Heart left ventricle (tissue), 16 donors: ENCODE data around the gene TMEM11. TPM values are rescaled to one million over a fixed set of nuclear protein-coding genes. Genes with fewer than 3 reads are reported as not detected.
A peak's percentile ranks its signal among the peaks of the same experiment; 100 is the strongest.

Source experiments
- ATAC-seq, 4 donors: fragments of 200-7000 bp; cut with Tn5 transposase; one replicate each; pipeline ENCODE4 v1.9.1; 2020 to 2022; ENCODE audit warnings: moderate library complexity in 4 of 4, mild to moderate bottlenecking in 3 of 4, moderate number of reproducible peaks in 1 of 4
- DNase-seq, 5 donors: peaks; one replicate each; pipeline ENCODE4 v3.0.0-alpha.2; 2020
- H3K27ac ChIP-seq, 12 donors: fragments of 200-600 bp; sonication (generic) in 4 of 12; one replicate each; pipeline versions ENCODE4 v1.5.0 to v1.8.0; 2016 to 2022; ENCODE audit warnings: mild to moderate bottlenecking in 2 of 12
- H3K27me3 ChIP-seq, 9 donors: fragments of 200-600 bp; sonication (generic) in 2 of 9; one replicate each; pipeline versions ENCODE4 v1.5.1 to v1.8.0; 2016 to 2022; ENCODE audit warnings: mild to moderate bottlenecking in 3 of 9
- H3K36me3 ChIP-seq, 9 donors: fragments of 200-600 bp; sonication (generic) in 2 of 9; one replicate each; pipeline versions ENCODE4 v1.5.0 to v1.8.0; 2018 to 2022; ENCODE audit warnings: mild to moderate bottlenecking in 2 of 9
- H3K4me1 ChIP-seq, 12 donors: fragments of 200-600 bp; sonication (generic) in 4 of 12; one replicate each; pipeline versions ENCODE4 v1.5.0 to v1.8.0; 2016 to 2022; ENCODE audit warnings: mild to moderate bottlenecking in 3 of 12
- H3K4me3 ChIP-seq, 12 donors: fragments of 200-600 bp; sonication (generic) in 4 of 12; one replicate each; pipeline versions ENCODE4 v1.5.0 to v1.8.0; 2017 to 2022; ENCODE audit warnings: mild to moderate bottlenecking in 9 of 12, moderate library complexity in 4 of 12
- H3K9me3 ChIP-seq, 12 donors: fragments of 200-600 bp; sonication (generic) in 4 of 12; one replicate each; pipeline versions ENCODE4 v1.5.0 to v1.8.0; 2016 to 2022; ENCODE audit warnings: mild to moderate bottlenecking in 1 of 12
- CTCF ChIP-seq, 12 donors: fragments of 200-600 bp; sonication (generic) in 4 of 12; IDR thresholded peaks; one replicate each; pipeline versions ENCODE4 v1.5.0 to v1.8.0; 2018 to 2022; ENCODE audit warnings: antibody characterized with exemption in 12 of 12, mild to moderate bottlenecking in 5 of 12
- POLR2A ChIP-seq, 2 donors: fragments of 450-650 bp; IDR thresholded peaks; one replicate each; pipeline ENCODE4 v1.6.1; 2017; ENCODE audit warnings: antibody characterized with exemption in 2 of 2, mild to moderate bottlenecking in 2 of 2, moderate library complexity in 2 of 2
- WGBS, 4 donors: extraction: QIAGEN DNeasy Blood & Tissue Kit in 2 of 4; methylation state at CpG; one replicate each; pipeline versions ENCODE4 v1.1.5 to v1.1.7; 2013 to 2018; 5-methylcytosine and 5-hydroxymethylcytosine counted together
- intact Hi-C, 10 donors: fragments of 100-400 bp; cut with DNase I; formaldehyde crosslinking; loops; one replicate each; pipeline versions ENCODE4 v1.11.1 to v1.14.2; 2022
- polyA plus RNA-seq, 2 donors: library from polyadenylated mRNA; stranded (reverse); fragments of 200-250 nt; gene quantifications; one replicate each; pipeline ENCODE4 v1.2.3, GENCODE V29; 2013
- total RNA-seq, 9 donors: library from RNA; depleted of rRNA in 2 of 9; stranded (reverse); fragments of >200 nt in 2 of 9; fragmentation: NEBNext Ultra II Directional in 3 of 9; extraction: Animal tissue kit (Norgen Biotek cat#: 25700) in 3 of 9; gene quantifications; one replicate each; pipeline versions ENCODE4 v1.1.0 to v1.2.4, GENCODE V29; 2016 to 2023
- donor health status: ischemic (EF 13 %, LVEDD 7.1; RV severe dilation, severe dysfunction).
- donor health status: healthy with polysubstance abuse.
- donor health status: DM: no; HTN: yes; CAD: no.
- donor health status: DM: no; HTN: no; CAD: no.
- donor health status: ischemic (EF 25% LVEDD 6.9; RV normal size, moderate dysfunction).
- donor health status: ischemic (EF 25% LVEDD 5.7; RV mildly dilated, moderate dysfunction).
- donor health status: healthy.
- donor health status: DM: yes; HTN: yes; CAD: no.
- donor health status: ischemic (EF 35%, LVEDD 5.7; RV mildly dilated, moderate dysfunction).
- donor health status: nonischemic (EF 11% LVEDD 7.7; RV severe dilation, severe dysfunction).
- donor health status: DM: yes; HTN: yes; CAD: no.
- donor health status: PGD.
- donor health status: ischemic (EF 29% LVEDD 5.4; RV normal size, mild dysfunction).
- donor health status: nonischemic (EF 23%, LVEDD 6.1; RV moderate dilation, normal function).

TMEM11 gene
- total and polyA plus RNA-seq, 11 donors, result 23.2 to 59.7 (median 33.0) TPM

DNA sequence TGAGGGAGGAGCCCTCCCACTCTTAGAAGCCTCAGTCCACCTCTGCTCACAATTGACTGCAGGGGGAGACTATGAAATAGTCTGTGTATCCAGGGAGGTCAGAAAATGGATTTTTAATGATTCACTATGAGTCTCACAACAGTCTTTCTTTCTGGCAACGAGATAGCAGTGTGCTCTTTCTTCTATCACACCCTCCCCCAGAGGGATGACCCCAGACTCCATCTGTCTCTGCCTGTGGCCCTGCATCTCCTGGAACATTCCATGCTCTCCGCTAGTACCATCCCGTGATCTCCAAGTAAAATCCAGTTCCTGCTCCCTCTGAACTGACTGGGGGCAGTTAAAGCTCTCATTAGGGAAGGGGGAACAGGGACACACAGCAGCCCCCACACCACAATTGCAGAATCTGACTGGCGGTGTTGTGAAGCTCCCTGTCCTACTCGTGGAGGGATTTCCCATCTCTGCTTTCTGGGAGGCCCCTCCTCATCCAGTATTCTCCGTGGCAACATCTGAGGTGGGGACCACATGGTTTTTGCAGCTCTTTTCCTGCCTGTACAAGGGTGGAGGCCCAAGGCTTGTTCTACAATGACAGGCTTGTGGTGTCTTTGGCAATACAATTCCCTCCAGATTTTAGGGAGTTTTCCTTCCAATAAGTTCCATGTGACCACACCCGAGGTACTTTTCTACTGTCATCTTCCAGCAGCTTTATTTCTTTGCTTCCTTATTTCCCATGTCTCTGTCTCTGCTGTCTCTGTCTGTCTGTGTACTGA lies 19.8 kb upstream of the TMEM11 start:
- ATAC-seq, result peak; percentile 30 to 66 (median 60)
- WGBS, 4 donors, result 53 to 62% (median 57%) methylated on average over 7 of the region's 7 CpGs
- no peaks in the 10 kb centered on the region for H3K27me3 ChIP-seq
- H3K4me3 ChIP-seq, result no peak overlapping the region
- peak in 1 of 5 donors; percentile 20 for DNase-seq
- no peaks in the 10 kb centered on the region for H3K36me3 ChIP-seq
- TF ChIP-seq CTCF (IDR thresholded peaks at IDR 0.05) (no peak), POLR2A (IDR thresholded peaks at IDR 0.05) (no peak)
- intact Hi-C loops, result no loop called here
- H3K9me3 ChIP-seq, result peaks cover 0 to 8% (median 2%) of the 10 kb centered on the region in 12 donors
- peaks cover 0 to 11% (median 0%) of the 10 kb centered on the region in 12 donors for H3K4me1 ChIP-seq
- peak overlapping the region in 2 of 12 donors; percentile 4 to 25 for H3K27ac ChIP-seq

DNA sequence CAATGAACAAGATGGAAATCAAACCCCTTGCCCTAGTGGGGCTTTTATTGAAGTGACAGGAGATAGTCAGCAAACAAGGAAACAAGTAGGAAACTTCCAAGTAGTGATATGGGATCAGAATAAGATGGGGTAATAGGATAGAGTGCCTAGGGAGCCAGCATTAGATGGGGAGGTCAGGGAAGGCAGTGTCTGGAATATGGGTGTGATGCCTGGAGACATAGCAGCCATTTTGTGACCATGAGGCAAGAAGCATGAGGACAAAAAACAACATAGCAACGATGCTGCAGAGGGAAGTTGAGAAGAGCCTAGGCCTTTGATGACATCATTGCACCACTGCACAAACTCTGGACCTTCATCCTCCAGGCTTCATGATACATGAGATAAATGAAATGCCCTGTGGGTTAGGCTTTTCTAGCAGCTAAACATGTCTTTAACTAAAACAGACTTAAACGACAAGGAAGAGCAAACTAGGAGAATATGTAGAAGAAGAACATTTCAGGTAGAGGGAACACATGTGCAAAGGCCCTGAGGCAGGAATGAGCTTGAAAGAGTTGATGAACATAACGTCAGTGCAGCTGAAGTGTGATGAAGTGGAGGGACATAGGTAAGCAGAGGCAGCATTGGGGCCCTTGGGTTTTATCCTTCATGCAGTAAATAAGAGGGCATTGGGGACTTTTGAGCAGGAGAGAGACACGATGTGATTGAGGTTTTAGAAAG lies 18.2 kb upstream of the TMEM11 start:
- intact Hi-C loops, result no loop called here
- ATAC-seq, result no peak
- 93 to 96% (median 94%) methylated on average over 4 of the region's 4 CpGs for WGBS, 4 donors
- no peak for DNase-seq
- Histone ChIP-seq H3K36me3 (no peaks in the 10 kb centered on the region), H3K27me3 (no peaks in the 10 kb centered on the region), H3K4me3 (no peak overlapping the region), H3K27ac (no peak overlapping the region), H3K4me1 (peaks cover 0 to 13% (median 0%) of the 10 kb centered on the region in 12 donors), H3K9me3 (peaks cover 0 to 8% (median 2%) of the 10 kb centered on the region in 12 donors)
- TF ChIP-seq POLR2A (IDR thresholded peaks at IDR 0.05), result no peak
- no peak for TF ChIP-seq CTCF (IDR thresholded peaks at IDR 0.05)

GRCh38 chr17:21231533-21231932 lies 17.6 kb upstream of the TMEM11 start:
- no peak for ATAC-seq
- Histone ChIP-seq H3K27me3 (no peaks in the 10 kb centered on the region), H3K9me3 (peaks cover 0 to 8% (median 2%) of the 10 kb centered on the region in 12 donors), H3K4me1 (peaks cover 0 to 13% (median 0%) of the 10 kb centered on the region in 12 donors), H3K27ac (no peak overlapping the region), H3K4me3 (no peak overlapping the region), H3K36me3 (no peaks in the 10 kb centered on the region)
- TF ChIP-seq POLR2A (IDR thresholded peaks at IDR 0.05) (no peak), CTCF (IDR thresholded peaks at IDR 0.05) (no peak)
- 77 to 83% (median 79%) methylated on average over 6 of the region's 6 CpGs for WGBS, 4 donors
- DNase-seq, result peak in 1 of 5 donors; percentile 25
- intact Hi-C loops, result no loop called here

- Histone ChIP-seq H3K9me3 (peaks cover 0 to 8% (median 2%) of the 10 kb centered on the region in 12 donors), H3K4me1 (peaks cover 0 to 8% (median 0%) of the 10 kb centered on the region in 12 donors), H3K36me3 (no peaks in the 10 kb centered on the region), H3K4me3 (no peak overlapping the region), H3K27ac (no peak overlapping the region), H3K27me3 (no peaks in the 10 kb centered on the region)
- intact Hi-C loops, result no loop called here
- TF ChIP-seq POLR2A (IDR thresholded peaks at IDR 0.05) (no peak), CTCF (IDR thresholded peaks at IDR 0.05) (no peak)
- 47 to 68% (median 59%) methylated on average over 2 of the region's 2 CpGs for WGBS, 4 donors
- ATAC-seq (no peak), DNase-seq (peak in 1 of 5 donors; percentile 3)
Observed at GRCh38 chr17:21228845-21229244, 14.9 kb upstream of the TMEM11 start.
